Esophagus muscularis mucosa (tissue), 3 donors: ENCODE data around the gene SNX11.

ENCODE experiments used
- POLR2A ChIP-seq: fragments of 450-650 bp; IDR thresholded peaks from one replicate; pipeline ENCODE4 v1.6.1; 2017; ENCODE audit warnings: antibody characterized with exemption, moderate library complexity, mild to moderate bottlenecking, low read depth
- POLR2AphosphoS5 ChIP-seq, 2 donors: sonication (generic); formaldehyde crosslinking; IDR thresholded peaks; one replicate each; pipeline ENCODE4 v1.6.1; 2017; ENCODE audit warnings: antibody characterized with exemption in 2 of 2
- TF ChIP-seq, protein P1 (sequence below), 3 experiments: fragments of 200-600 bp in 2 of 3; fragments of 450-650 bp in 1 of 3; sonication (generic) in 2 of 3; IDR thresholded peaks; one replicate each; pipeline ENCODE4 v1.5.1; 2017 to 2019; ENCODE audit warnings: antibody characterized with exemption in 3 of 3, mild to moderate bottlenecking in 2 of 3, moderate library complexity in 1 of 3

DNA sequence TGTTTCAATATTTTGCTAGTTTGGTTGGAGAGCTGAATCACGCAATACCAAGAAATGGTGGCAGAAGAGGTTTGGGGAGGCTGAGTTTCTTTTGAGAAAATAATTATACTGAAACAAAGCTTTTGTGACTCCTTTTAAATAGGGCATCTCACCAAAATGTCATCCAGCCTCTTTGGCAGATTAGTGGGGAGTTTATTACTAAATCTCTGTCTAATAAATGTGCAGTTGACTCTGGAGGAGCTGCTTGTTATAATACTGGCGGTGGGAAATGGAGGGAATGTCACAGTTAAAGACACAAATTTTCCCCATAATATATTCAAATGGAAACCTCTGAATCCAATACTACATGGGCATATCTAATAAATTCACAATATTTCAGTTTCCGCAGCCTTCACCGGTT, 44.7 kb downstream of the SNX11 start:
- TF ChIP-seq, protein P1, sequence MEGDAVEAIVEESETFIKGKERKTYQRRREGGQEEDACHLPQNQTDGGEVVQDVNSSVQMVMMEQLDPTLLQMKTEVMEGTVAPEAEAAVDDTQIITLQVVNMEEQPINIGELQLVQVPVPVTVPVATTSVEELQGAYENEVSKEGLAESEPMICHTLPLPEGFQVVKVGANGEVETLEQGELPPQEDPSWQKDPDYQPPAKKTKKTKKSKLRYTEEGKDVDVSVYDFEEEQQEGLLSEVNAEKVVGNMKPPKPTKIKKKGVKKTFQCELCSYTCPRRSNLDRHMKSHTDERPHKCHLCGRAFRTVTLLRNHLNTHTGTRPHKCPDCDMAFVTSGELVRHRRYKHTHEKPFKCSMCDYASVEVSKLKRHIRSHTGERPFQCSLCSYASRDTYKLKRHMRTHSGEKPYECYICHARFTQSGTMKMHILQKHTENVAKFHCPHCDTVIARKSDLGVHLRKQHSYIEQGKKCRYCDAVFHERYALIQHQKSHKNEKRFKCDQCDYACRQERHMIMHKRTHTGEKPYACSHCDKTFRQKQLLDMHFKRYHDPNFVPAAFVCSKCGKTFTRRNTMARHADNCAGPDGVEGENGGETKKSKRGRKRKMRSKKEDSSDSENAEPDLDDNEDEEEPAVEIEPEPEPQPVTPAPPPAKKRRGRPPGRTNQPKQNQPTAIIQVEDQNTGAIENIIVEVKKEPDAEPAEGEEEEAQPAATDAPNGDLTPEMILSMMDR (IDR thresholded peaks at IDR 0.05): no peak
- no peak for TF ChIP-seq POLR2AphosphoS5 (IDR thresholded peaks at IDR 0.05)
- no peak for TF ChIP-seq POLR2A
